Amygdala (tissue), 56 donors: Measurements from ENCODE around the gene PCSK5.
"Not testable (repeated sequence)": the region's sequence is repeated elsewhere in the genome, so short reads cannot be mapped to it uniquely, and the experiment has no call there.

Experiments
- DNase-seq, 56 donors: peaks; one replicate each; lab custom pipeline; 2025; lab: John Stamatoyannopoulos, UW

The PCSK5 gene

DNA sequence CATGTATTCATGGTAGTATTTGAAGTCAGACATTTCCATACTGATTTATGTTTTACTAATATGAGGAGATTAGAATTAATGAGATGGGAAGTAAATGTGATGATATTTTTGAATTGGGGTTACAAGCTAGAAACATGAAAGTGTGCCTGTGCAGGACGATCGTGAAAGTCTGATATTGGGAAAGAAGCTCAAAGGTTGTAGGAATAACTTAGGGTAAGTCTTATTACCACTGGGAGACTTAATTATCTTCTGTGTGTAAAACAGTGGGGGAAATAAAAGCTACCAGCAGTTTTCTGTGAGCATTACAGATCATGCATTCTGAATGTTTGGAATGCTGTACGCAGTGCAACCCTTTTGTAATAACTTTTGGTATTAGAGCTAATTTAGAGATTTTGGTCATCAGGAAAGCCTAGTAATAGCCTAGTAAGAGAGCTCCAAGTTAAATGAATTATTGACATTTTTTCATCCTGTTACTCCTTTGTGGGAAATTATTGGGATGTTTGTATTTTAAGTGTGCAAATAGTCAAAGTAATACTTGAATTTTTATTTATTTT lies 153.9 kb downstream of the PCSK5 start:
- no peak for DNase-seq

DNA sequence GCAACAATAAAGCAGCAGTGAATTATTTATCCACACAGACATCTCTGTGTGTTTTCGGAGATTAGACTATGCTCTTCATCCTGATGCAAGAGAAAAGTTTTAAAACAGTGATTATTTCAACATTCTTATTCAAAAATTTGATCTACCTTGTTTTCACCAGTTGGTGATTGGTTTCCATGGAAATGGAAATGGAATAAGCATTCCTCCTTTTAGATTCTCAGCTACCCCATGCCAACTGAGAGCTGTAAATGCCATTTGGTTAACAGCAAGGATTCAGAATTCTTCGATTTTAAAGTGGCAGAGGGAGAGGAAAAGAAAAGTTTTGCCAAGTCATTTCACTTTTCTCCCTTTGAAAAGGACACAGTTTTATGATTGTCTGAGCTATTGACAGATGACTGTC lies 154.7 kb downstream of the PCSK5 start:
- no peak for DNase-seq

DNA sequence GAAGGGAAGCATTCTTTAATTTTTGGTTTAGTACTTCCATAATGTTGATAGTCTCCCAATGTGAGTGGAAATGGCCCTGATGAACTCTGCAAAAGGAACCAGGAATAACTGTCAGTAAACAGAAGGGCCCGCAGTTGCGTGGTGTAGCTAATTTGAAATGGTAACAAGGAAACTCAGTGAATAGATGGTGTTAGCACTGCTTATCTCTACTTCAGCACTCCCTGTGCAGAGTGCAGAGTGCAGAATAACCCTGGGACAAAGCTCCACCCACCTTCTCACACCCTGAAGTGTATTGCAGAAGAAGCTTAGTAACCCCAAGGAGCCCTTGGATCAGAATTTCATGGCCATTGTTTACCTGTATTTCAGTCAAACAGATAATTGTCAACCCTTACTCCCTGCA lies 158.9 kb downstream of the PCSK5 start:
- DNase-seq: no peak

GRCh38 chr9:76067696-76068095 lies 177.2 kb downstream of the PCSK5 start:
- DNase-seq: no peak

- DNase-seq: no peak
Measured at GRCh38 chr9:76077537-76077936, 187.1 kb downstream of the PCSK5 start.

- not testable (repeated sequence) for DNase-seq
Measured at GRCh38 chr9:76081281-76081680, 190.8 kb downstream of the PCSK5 start.

DNA sequence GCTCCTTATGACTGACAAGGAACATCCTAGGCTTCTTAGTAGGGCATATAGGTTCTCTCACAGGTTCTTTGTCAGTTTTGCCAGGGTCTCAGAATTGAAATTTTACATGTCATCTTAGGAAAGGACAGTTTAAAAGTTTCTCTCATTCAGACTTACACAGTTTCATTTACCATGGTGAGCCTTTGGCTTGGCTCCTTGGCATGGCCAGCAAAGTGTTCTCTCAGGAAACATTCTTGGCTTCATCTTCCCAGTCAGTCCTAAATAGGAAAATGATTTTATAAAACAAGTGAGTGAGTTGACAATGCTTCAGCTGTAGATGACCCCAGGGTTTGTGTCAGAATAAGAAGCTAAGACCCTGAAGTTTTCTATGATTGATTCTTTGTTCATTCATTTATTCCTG lies 191.6 kb downstream of the PCSK5 start:
- no peak for DNase-seq

DNA sequence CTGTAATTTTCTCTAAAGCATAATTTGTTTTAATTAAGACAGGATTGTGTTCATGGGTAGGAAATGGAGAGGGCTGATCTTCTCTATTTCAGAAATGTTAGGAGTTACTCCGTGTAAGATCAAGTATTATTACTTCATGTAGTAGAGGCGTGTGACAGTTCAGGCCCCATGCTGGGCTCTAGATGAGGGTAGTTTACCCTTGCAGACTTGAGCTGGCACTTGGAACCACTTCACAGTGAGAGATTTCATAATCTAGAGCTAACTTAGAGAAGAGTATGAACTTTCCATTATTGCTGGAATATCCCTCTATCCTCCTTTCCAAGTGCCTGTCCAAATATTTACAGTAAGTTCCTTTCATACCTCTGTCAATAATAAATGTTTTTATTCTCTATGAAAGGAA lies 195.1 kb downstream of the PCSK5 start:
- no peak for DNase-seq

DNA sequence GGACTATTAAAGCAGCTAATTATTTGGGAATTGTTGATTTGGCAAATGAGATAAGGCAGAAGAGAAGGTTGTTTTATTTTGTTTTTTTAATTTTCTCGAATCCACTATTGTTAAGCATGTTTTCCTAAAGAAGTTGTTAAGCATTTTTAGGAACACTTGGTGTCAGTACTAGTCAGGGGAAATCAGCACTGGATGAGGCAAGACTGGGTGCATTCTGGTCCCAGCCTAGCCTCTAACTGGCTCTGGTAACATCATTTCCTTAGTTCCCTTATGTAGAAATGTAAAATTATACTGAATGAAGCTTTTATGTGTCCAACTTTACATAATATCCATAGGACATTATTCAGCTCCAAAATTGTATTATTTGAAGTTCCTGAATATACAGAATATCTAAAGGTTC lies 196.1 kb downstream of the PCSK5 start:
- DNase-seq: no peak

- no peak for DNase-seq
Measured at GRCh38 chr9:76087976-76088375, 197.5 kb downstream of the PCSK5 start.

- DNase-seq: no peak
Measured at GRCh38 chr9:76090330-76090729, 199.9 kb downstream of the PCSK5 start.

- no peak for DNase-seq
Measured at GRCh38 chr9:76090909-76091308, 200.4 kb downstream of the PCSK5 start.

DNA sequence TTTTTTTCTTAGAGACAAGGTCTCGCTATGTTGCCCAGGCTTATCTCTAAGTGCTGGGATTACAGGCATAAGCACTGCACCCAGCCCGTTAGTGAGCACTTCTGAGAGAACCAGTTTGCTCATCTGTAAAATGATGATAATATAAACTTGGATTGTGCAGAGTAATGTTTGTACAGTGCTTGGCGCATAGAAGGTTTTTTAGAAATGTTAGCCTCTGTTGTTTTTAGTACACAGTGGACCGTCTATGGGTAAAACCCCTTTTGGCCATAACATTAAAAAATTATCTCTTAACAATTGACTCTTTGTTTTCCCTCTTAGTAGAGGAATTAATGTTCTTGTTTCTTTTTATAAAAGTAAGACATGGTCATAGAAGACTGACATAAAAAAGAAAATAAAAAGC lies 202.1 kb downstream of the PCSK5 start:
- no peak for DNase-seq

DNA sequence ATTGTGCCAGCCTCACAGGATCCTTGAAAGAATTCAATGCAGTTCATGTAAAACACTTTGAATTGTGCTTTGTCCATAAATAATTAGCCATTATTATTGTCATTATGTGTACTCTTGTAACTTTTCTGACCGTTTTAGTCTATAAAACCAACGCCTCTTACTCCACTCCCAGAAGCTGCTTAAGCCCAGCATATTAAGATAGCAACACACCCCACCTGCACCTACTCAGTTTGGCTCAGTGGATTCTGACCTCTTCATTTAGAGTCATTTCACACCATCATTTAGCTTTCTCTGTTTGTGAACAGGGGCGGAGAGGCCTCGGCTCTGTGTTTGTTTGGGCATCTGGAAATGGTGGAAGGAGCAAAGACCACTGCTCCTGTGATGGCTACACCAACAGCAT lies 205.1 kb downstream of the PCSK5 start:
- no peak for DNase-seq

DNA sequence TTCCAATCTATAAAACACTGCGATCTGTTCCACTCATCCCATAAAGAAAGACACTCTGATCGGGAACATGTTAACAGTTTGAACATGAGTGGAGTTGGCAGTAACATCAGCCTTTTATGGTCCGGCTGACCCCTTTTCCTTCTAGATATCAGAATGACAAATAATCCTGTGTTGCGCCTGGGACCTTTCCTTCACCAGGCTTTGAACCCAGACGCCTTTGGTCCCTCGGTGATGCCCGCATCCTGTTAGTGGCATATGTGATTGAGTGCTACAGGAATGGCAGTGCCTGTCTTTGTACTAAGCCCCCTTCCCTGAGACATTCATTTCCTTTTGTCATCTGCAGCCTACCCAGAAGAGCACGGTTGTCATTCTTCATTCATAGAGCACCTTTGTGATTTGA lies 209.0 kb downstream of the PCSK5 start:
- DNase-seq: no peak

DNA sequence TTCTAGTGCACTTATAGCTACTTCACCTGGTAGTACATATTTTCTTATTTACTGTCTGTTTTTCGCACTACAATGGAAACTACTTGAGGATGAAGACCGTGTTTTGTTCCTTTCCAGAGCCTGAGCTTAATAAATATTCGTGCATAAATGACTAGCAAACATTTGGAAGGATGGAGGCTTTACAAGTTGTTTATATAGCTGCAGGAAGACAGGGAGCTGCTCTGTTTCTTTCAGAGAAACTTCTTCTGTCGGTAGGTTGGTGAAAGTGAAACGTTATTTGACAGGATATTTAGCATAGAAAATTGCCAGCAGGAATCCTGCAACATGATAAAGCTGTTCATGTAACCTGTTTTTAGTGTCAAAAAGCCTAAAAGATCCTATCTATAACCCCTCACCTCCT lies 210.6 kb downstream of the PCSK5 start:
- DNase-seq: no peak

GRCh38 chr9:76101491-76101890 lies 211.0 kb downstream of the PCSK5 start:
- DNase-seq: no peak

GRCh38 chr9:76101947-76102346 lies 211.5 kb downstream of the PCSK5 start:
- no peak for DNase-seq

DNA sequence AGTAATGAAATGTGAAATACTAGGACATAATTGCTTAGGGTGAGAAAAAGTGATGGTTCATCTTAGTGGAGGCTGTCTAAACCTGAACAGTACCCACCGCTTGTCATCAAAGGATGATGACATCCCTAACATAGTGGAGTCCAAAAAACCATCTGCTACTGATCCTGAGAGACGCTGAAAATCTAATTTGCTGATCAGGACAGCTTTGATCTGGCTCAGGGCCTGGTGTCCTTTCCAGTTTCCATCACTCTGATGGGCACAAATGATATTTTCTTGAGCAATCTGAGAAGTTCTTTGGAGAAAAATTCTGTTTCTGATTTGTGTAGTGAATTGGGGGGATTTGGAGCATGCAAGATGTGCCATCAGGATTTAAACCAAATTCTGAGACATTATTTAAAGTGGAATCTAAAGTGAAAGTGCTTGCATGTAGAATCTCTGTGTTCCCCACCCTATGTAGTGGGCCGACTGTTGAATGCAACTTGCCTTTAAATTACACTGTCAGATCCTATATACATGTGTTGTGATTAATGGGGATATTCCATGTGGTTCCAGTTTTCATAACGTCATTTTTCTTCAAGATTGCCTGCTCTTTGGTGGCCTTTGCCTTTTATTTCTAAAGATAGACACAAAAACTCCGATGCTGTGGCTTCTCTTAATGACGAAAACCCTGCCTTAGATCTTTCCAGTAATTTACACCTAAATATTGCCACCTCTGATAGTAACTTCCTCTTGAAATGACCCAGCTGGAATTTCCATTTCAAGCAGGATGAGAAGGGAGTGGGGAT lies 213.2 kb downstream of the PCSK5 start:
- DNase-seq: no peak

DNA sequence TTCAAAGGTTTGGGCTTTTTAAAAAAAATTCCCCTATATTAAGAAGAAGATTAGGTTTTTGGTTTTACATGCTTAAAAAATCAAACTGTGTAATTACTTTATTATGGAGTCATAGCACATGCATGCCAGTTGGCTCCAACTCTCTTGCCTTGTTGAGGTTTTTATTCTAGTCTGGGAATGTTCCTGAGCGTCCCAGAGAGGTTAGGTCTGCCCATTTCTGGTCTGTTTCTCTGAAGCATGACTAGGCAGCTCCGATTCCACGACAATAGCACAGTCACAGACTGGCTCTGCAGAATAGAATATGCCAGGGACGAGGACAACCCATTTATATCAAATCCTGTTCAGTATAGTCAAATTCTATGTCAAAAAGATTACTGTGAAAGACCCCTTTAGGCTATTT lies 217.0 kb downstream of the PCSK5 start:
- peak in 24 of 56 donors; percentile 1 to 56 (median 10) for DNase-seq

GRCh38 chr9:76109953-76110352 lies 219.5 kb downstream of the PCSK5 start:
- DNase-seq: peak in 4 of 56 donors; percentile 1 to 2 (median 2)

GRCh38 chr9:76112151-76112550 lies 221.7 kb downstream of the PCSK5 start:
- DNase-seq: no peak

GRCh38 chr9:76114144-76114543 lies 223.7 kb downstream of the PCSK5 start:
- no peak for DNase-seq
